GM20000 (cell line): ENCODE data around the gene KRT20.

ENCODE experiments used
- DNase-seq: peaks from one replicate; pipeline ENCODE4 v3.0.0; 2012; ENCODE audit warnings: low spot score
- TF ChIP-seq, protein P1 (sequence below): IDR thresholded peaks from 2 replicates; pipeline ENCODE4 v1.5.1; 2012; ENCODE audit warnings: mild to moderate bottlenecking, control low read depth; ENCODE audit errors: extremely low read depth, missing control alignments

KRT20 gene

DNA sequence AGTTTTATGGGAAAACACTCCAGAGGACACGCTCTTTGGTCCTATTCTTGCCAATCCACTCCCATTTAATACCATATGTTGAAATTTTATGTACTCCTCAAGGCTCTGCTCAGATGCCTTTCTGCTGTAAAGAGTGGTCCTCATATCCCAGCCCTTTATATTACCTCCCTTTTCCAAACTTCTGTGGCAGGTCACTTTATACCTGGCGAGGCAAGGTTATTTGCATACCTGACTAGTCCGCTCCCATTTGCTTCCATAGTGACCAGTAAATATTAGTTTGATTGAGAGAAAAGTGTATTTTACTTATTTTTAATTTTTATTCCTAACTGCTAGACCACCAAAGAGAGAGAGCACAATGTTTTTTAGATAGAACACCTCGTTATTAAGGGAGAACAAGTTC is 35.3 kb downstream of the KRT20 start:
- DNase-seq: no peak
- TF ChIP-seq, protein P1, sequence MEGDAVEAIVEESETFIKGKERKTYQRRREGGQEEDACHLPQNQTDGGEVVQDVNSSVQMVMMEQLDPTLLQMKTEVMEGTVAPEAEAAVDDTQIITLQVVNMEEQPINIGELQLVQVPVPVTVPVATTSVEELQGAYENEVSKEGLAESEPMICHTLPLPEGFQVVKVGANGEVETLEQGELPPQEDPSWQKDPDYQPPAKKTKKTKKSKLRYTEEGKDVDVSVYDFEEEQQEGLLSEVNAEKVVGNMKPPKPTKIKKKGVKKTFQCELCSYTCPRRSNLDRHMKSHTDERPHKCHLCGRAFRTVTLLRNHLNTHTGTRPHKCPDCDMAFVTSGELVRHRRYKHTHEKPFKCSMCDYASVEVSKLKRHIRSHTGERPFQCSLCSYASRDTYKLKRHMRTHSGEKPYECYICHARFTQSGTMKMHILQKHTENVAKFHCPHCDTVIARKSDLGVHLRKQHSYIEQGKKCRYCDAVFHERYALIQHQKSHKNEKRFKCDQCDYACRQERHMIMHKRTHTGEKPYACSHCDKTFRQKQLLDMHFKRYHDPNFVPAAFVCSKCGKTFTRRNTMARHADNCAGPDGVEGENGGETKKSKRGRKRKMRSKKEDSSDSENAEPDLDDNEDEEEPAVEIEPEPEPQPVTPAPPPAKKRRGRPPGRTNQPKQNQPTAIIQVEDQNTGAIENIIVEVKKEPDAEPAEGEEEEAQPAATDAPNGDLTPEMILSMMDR: no peak

DNA sequence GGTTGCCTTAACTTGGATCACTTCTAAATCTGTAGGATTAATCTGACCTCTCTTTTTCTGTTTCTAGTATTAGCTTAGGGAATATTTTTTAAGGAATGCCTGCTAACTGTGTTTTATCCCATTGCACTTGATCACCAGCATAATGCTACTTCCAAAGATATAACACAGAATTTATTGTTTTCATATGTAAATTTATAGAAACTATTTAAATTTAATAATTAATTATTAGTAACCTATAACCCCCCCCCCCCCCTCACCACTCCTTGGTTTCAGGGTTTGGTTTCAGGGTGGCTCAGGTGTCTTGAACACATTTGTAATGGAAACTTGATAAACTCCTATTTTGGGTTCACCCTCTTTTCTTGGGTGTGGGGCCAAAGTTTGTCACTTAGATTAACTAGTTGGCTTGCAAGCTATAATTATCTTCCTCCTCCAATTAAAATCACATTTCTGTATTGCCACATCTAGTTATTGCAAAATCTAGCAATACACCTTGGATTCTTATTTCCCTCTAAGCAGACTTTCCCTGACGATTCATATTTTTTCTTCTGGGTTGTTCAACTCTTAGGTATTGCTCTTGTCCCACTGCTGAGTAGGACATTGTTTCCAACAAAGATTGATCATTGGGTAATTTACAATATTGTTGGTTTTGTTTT is 36.3 kb downstream of the KRT20 start:
- TF ChIP-seq, protein P1: no peak
- no peak for DNase-seq

DNA sequence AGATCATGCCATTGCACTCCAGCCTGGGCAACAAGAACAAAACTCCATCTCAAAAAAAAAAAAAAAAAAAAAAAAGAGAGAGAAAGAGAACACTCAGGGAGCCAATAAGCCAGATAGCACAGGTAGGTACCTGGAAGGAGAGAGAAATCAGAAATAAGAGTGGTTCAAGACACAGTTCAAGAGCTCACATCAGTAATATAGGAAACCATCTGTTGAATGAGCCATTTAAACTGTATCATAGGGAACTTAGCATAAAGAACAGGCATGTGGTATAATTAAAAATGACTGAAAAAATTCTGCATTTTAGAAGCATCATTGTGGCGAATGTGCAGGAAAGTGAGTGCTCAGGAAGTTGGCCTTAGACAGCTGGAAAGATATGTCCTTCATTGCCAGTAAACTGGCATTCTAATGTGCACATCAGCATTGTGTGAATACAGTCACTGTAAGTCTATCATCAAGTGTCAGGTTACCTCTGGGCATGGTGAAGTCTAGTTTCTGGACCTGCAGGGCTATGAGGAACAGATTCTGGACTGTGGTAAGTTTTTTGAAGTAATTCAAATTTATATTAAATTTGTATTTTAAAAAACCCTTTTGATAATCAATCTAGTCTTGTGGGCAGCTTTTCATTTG is 38.4 kb downstream of the KRT20 start:
- no peak for DNase-seq

DNA sequence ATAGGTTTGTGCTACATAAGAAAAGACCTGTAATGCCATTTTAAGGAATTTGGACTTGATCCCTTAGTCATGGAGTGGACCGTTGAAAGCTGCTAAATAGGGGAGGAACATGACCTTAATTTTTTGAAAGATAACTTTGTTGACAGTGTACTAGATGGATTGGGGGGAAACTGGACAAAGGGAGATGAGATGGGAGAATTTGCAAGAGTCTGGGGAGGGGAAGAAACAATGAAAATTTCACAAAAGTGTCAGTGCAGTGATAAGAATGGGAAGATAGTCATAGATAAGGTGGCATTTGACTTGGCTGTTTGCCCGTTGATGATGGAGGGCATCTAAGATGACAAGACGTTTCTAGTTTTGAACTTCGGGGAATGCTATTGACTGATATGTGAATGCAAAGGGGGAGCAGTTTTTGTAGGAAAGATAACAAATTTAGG is 40.4 kb downstream of the KRT20 start:
- TF ChIP-seq, protein P1: no peak
- no peak for DNase-seq

More for the DNA sequence above, 38.4 kb downstream of the KRT20 start:
- TF ChIP-seq, protein P1: no peak

DNA sequence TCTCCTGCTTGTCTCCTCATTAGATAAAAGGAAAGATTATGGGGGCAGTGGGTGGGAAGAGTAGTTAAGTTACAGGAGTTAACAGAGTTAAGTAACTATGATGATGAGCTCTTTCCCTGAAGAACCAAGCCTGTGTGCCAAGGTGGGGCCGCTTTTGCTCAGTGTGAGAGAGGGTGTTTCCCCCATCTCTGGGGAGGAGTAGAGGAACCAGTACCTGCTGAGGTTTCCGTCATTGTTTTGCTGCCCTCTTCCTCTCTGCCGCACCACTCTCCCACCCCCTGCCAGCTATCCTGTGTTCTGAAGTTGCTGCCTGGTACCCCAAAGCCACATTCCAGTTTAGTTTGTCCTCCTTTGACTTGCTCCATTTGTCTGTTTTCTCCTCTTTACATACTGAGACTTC is 41.8 kb downstream of the KRT20 start:
- DNase-seq: no peak
- TF ChIP-seq, protein P1: no peak

DNA sequence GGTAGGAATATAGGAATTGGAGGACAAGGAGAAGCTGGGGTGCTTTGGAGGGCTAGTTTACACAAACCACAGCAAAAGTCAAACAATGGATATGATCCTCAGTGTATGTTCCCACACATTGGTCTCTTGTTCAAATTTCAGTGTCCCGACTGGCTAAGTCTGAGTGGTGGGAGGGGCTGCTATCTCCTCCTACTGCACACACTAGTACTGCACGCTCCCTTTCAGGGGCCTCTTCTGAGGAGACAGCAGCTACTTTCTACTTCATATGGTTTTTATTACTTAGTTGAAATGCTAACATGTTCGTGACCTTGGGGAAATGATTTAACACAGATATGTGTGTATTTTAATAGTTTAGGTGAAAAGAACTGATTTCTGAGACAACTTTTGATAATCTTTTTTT is 43.8 kb downstream of the KRT20 start:
- DNase-seq: no peak
- TF ChIP-seq, protein P1: no peak

DNA sequence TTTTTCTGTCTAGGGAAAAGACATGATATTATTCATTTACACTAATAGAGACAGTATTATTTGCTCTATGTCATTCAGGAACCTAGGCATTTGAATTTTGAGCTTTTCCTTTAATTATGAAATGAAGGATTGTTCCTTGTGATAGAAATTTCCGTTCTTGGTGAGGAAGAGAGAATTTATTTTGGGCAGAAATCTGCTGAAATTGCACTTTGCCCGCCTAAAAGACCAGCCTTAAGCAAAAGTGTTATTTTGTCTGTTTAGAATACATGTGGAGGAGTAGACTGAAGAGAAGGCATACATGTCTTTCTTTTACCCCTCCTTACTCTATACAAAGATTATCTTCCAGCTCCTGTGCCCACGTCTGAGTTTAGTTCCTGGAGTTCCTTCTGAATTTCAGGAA is 45.8 kb downstream of the KRT20 start:
- DNase-seq: no peak
- TF ChIP-seq, protein P1: no peak
